ENCODE results near the gene MIPEP.

Gene MIPEP

GRCh38 chr13:23796551-23796950, 92.6 kb downstream of the MIPEP start:
- no peak for TF ChIP-seq CTCF (IDR thresholded peaks at IDR 0.05; ENCODE audit: extremely low read depth, insufficient read depth, missing control alignments)
- in situ Hi-C loops (cut with MboI; ENCODE audit: low pct_unique_long_range_greater_than_20kb, low sequenced_read_pairs, unreplicated experiment) = no loop called here
- no peak for DNase-seq (ENCODE audit: low spot score)

GRCh38 chr13:23794267-23795161, 94.7 kb downstream of the MIPEP start:
- no peak for TF ChIP-seq CTCF (IDR thresholded peaks at IDR 0.05; ENCODE audit: extremely low read depth, insufficient read depth, missing control alignments)
- peak; percentile 47 for DNase-seq (ENCODE audit: low spot score)
- in situ Hi-C loops (cut with MboI; ENCODE audit: low pct_unique_long_range_greater_than_20kb, low sequenced_read_pairs, unreplicated experiment) = no loop called here

GRCh38 chr13:23793711-23794110, 95.5 kb downstream of the MIPEP start:
- no peak for TF ChIP-seq CTCF (IDR thresholded peaks at IDR 0.05; ENCODE audit: extremely low read depth, insufficient read depth, missing control alignments)
- no peak for DNase-seq (ENCODE audit: low spot score)
- in situ Hi-C loops (cut with MboI; ENCODE audit: low pct_unique_long_range_greater_than_20kb, low sequenced_read_pairs, unreplicated experiment) = no loop called here

- in situ Hi-C loops (cut with MboI; ENCODE audit: low pct_unique_long_range_greater_than_20kb, low sequenced_read_pairs, unreplicated experiment) = no loop called here
- DNase-seq (ENCODE audit: low spot score) = no peak
- no peak for TF ChIP-seq CTCF (IDR thresholded peaks at IDR 0.05; ENCODE audit: extremely low read depth, insufficient read depth, missing control alignments)
These were observed 96.5 kb downstream of the MIPEP start for GRCh38 chr13:23792680-23793079.

GRCh38 chr13:23790577-23791170, 98.5 kb downstream of the MIPEP start:
- DNase-seq (ENCODE audit: low spot score) = no peak
- in situ Hi-C loops (cut with MboI; ENCODE audit: low pct_unique_long_range_greater_than_20kb, low sequenced_read_pairs, unreplicated experiment) = no loop called here
- no peak for TF ChIP-seq CTCF (IDR thresholded peaks at IDR 0.05; ENCODE audit: extremely low read depth, insufficient read depth, missing control alignments)

- in situ Hi-C loops (cut with MboI; ENCODE audit: low pct_unique_long_range_greater_than_20kb, low sequenced_read_pairs, unreplicated experiment) = no loop called here
- no peak for DNase-seq (ENCODE audit: low spot score)
- no peak for TF ChIP-seq CTCF (IDR thresholded peaks at IDR 0.05; ENCODE audit: extremely low read depth, insufficient read depth, missing control alignments)
These were observed 99.4 kb downstream of the MIPEP start for GRCh38 chr13:23789576-23790346.

Data from GM13977 (cell line).